Measurements from ENCODE around the gene ADAM19.
A peak's percentile ranks its signal among the peaks of the same experiment; 100 is the strongest.

ADAM19 gene

GRCh38 chr5:157539503-157540022 lies 36.0 kb downstream of the ADAM19 start:
- Histone ChIP-seq H3K9ac (ENCODE audit: low read length) (peak overlapping the region; percentile 69), H3K27me3 (ENCODE audit: low read depth, low read length) (no peaks in the 10 kb centered on the region), H2AFZ (ENCODE audit: low read depth, low read length) (no peak overlapping the region), H3K4me1 (ENCODE audit: low read length) (peaks cover 56% of the 10 kb centered on the region), H4K20me1 (ENCODE audit: insufficient read depth, low read length) (peaks cover 13% of the 10 kb centered on the region; the same call in 1 of the 2 replicates), H3K79me2 (ENCODE audit: low read length) (peaks cover 70% of the 10 kb centered on the region), H3K36me3 (replicated peaks; ENCODE audit: low read depth, low read length) (peaks cover 25% of the 10 kb centered on the region), H3K4me2 (ENCODE audit: low read length) (peak overlapping the region; percentile 99), H3K4me3 (ENCODE audit: low read length) (peak overlapping the region; percentile 76; the same call in 1 of the 2 replicates), H3K27ac (ENCODE audit: low read length) (peak overlapping the region; percentile 94), H3K9me3 (ENCODE audit: insufficient read depth, low read length) (no peaks in the 10 kb centered on the region)
- no peak for TF ChIP-seq EZH2phosphoT487 (IDR thresholded peaks at IDR 0.05; ENCODE audit: low read depth)
- TF ChIP-seq, protein P1, sequence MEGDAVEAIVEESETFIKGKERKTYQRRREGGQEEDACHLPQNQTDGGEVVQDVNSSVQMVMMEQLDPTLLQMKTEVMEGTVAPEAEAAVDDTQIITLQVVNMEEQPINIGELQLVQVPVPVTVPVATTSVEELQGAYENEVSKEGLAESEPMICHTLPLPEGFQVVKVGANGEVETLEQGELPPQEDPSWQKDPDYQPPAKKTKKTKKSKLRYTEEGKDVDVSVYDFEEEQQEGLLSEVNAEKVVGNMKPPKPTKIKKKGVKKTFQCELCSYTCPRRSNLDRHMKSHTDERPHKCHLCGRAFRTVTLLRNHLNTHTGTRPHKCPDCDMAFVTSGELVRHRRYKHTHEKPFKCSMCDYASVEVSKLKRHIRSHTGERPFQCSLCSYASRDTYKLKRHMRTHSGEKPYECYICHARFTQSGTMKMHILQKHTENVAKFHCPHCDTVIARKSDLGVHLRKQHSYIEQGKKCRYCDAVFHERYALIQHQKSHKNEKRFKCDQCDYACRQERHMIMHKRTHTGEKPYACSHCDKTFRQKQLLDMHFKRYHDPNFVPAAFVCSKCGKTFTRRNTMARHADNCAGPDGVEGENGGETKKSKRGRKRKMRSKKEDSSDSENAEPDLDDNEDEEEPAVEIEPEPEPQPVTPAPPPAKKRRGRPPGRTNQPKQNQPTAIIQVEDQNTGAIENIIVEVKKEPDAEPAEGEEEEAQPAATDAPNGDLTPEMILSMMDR (IDR thresholded peaks at IDR 0.05; ENCODE audit: low read depth, low read length) = no peak

GRCh38 chr5:157538311-157538710 lies 37.3 kb downstream of the ADAM19 start:
- H3K36me3 ChIP-seq (replicated peaks; ENCODE audit: low read depth, low read length) = peaks cover 20% of the 10 kb centered on the region
- H2AFZ ChIP-seq (ENCODE audit: low read depth, low read length) = no peak overlapping the region
- no peaks in the 10 kb centered on the region for H3K9me3 ChIP-seq (ENCODE audit: insufficient read depth, low read length)
- H3K4me3 ChIP-seq (ENCODE audit: low read length) = no peak overlapping the region
- peaks cover 8% of the 10 kb centered on the region; the same call in 1 of the 2 replicates for H4K20me1 ChIP-seq (ENCODE audit: insufficient read depth, low read length)
- H3K27me3 ChIP-seq (ENCODE audit: low read depth, low read length) = no peaks in the 10 kb centered on the region
- H3K27ac ChIP-seq (ENCODE audit: low read length) = no peak overlapping the region
- no peak overlapping the region for H3K4me2 ChIP-seq (ENCODE audit: low read length)
- no peak overlapping the region for H3K9ac ChIP-seq (ENCODE audit: low read length)
- TF ChIP-seq EZH2phosphoT487 (IDR thresholded peaks at IDR 0.05; ENCODE audit: low read depth) = no peak
- TF ChIP-seq, protein P1 (IDR thresholded peaks at IDR 0.05; ENCODE audit: low read depth, low read length) = no peak
- H3K4me1 ChIP-seq (ENCODE audit: low read length) = peaks cover 44% of the 10 kb centered on the region
- peaks cover 58% of the 10 kb centered on the region for H3K79me2 ChIP-seq (ENCODE audit: low read length)

- peaks cover 16% of the 10 kb centered on the region for H3K4me1 ChIP-seq (ENCODE audit: low read length)
- H2AFZ ChIP-seq (ENCODE audit: low read depth, low read length) = no peak overlapping the region
- no peak overlapping the region for H3K9ac ChIP-seq (ENCODE audit: low read length)
- no peak for TF ChIP-seq EZH2phosphoT487 (IDR thresholded peaks at IDR 0.05; ENCODE audit: low read depth)
- TF ChIP-seq, protein P1 (IDR thresholded peaks at IDR 0.05; ENCODE audit: low read depth, low read length) = no peak
- H3K36me3 ChIP-seq (replicated peaks; ENCODE audit: low read depth, low read length) = peaks cover 34% of the 10 kb centered on the region
- H3K79me2 ChIP-seq (ENCODE audit: low read length) = peaks cover 28% of the 10 kb centered on the region
- no peak overlapping the region for H3K4me3 ChIP-seq (ENCODE audit: low read length)
- H3K9me3 ChIP-seq (ENCODE audit: insufficient read depth, low read length) = no peaks in the 10 kb centered on the region
- no peaks in the 10 kb centered on the region for H3K27me3 ChIP-seq (ENCODE audit: low read depth, low read length)
- H4K20me1 ChIP-seq (ENCODE audit: insufficient read depth, low read length) = peaks cover 10% of the 10 kb centered on the region; the same call in 1 of the 2 replicates
- no peak overlapping the region for H3K27ac ChIP-seq (ENCODE audit: low read length)
- no peak overlapping the region for H3K4me2 ChIP-seq (ENCODE audit: low read length)
Measured at GRCh38 chr5:157535042-157535865, 40.3 kb downstream of the ADAM19 start.

- H3K9ac ChIP-seq (ENCODE audit: low read length) = no peak overlapping the region
- no peaks in the 10 kb centered on the region for H3K9me3 ChIP-seq (ENCODE audit: insufficient read depth, low read length)
- peaks cover 53% of the 10 kb centered on the region for H3K36me3 ChIP-seq (replicated peaks; ENCODE audit: low read depth, low read length)
- TF ChIP-seq, protein P1 (IDR thresholded peaks at IDR 0.05; ENCODE audit: low read depth, low read length) = no peak
- TF ChIP-seq EZH2phosphoT487 (IDR thresholded peaks at IDR 0.05; ENCODE audit: low read depth) = no peak
- peaks cover 6% of the 10 kb centered on the region for H3K79me2 ChIP-seq (ENCODE audit: low read length)
- H2AFZ ChIP-seq (ENCODE audit: low read depth, low read length) = no peak overlapping the region
- H3K4me2 ChIP-seq (ENCODE audit: low read length) = no peak overlapping the region
- H3K4me3 ChIP-seq (ENCODE audit: low read length) = no peak overlapping the region
- peaks cover 12% of the 10 kb centered on the region; the same call in 1 of the 2 replicates for H4K20me1 ChIP-seq (ENCODE audit: insufficient read depth, low read length)
- peaks cover 8% of the 10 kb centered on the region for H3K4me1 ChIP-seq (ENCODE audit: low read length)
- H3K27ac ChIP-seq (ENCODE audit: low read length) = no peak overlapping the region
- H3K27me3 ChIP-seq (ENCODE audit: low read depth, low read length) = no peaks in the 10 kb centered on the region
Measured at GRCh38 chr5:157533011-157533481, 42.5 kb downstream of the ADAM19 start.

Data from OCI-LY3 (cell line).